Memory B cell (primary cell): ENCODE measurements around the gene OR10A2.
"Not testable (repeated sequence)": the region's sequence is repeated elsewhere in the genome, so short reads cannot be mapped to it uniquely, and the experiment has no call there.

Experiments used
- ATAC-seq: fragments of 150-1000 bp; cut with Tn5 transposase; 2 replicates; pipeline ENCODE4 v1.10.0; 2021; ENCODE audit warnings: low read depth, mild to moderate bottlenecking, moderate library complexity
- DNase-seq, 2 donors: peaks; one replicate each; pipeline ENCODE4 v3.0.0; 2022; ENCODE audit warnings: low spot score in 2 of 2
- H3K27ac Mint-ChIP-seq: one replicate; pipeline ENCODE4 v1.8.0; 2022; ENCODE audit warnings: mild to moderate bottlenecking, moderate library complexity, mixed read lengths
- H3K27me3 Mint-ChIP-seq: one replicate; pipeline ENCODE4 v1.8.0; 2022; ENCODE audit warnings: mixed read lengths
- H3K36me3 Mint-ChIP-seq: one replicate; pipeline ENCODE4 v1.8.0; 2022; ENCODE audit warnings: mild to moderate bottlenecking, mixed read lengths
- H3K4me1 Mint-ChIP-seq: one replicate; pipeline ENCODE4 v1.8.0; 2022; ENCODE audit warnings: mixed read lengths
- H3K4me3 Mint-ChIP-seq: one replicate; pipeline ENCODE4 v1.8.0; 2022; ENCODE audit warnings: mild to moderate bottlenecking, moderate library complexity, mixed read lengths
- H3K9me3 Mint-ChIP-seq: one replicate; pipeline ENCODE4 v1.8.0; 2022; ENCODE audit warnings: mixed read lengths

Gene OR10A2

DNA sequence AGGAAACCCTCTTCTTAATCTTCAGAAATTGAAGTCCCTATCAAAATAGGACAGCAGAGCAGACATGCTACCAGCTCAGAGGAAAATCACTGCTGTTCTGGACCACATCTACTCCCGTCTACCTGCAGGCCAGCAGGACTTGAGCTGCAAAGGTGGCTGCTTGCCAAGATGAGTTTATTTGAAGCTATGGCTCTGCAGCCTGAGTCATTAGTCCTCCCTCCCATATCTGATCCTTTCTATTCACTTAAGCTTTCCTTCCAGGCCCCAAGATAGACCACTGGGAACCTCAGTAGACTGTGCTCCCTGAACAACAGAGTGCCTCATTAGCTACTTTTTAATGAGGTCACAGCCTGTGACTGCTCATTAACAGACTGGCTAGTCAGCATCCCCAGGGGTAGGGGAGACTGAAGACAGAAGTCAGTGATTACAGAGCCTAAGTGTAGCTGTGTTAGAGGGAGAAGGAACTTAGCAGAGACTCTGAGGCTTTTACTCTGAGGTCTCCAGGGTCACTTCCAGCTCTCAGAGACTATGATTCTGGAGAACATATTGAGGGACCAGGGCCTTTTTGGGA lies 6.8 kb upstream of the OR10A2 start:
- Mint-ChIP-seq H3K27ac (no peak overlapping the region), H3K4me1 (peaks cover 5% of the 10 kb centered on the region), H3K36me3 (peaks cover 6% of the 10 kb centered on the region), H3K4me3 (no peak overlapping the region), H3K27me3 (peaks cover 7% of the 10 kb centered on the region), H3K9me3 (peaks cover 5% of the 10 kb centered on the region)
- DNase-seq (no peak), ATAC-seq (no peak)

DNA sequence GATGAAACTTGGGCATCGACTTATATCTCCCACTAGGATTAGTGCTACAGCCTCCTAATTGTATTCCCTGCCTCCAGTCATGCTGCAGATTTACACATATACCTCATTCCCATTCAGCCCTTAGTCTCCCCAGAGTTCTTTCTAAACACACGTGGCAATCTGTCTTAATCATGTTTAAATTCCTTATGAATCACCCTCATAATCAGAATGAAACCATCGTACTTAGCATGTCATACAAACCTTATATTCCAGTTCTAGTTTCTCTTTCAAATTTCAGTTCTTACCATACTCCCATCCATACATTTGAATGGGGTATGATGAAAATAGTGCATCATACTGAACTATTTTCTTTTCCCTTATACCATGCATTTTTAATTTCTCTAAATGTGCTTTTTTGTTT lies 6.0 kb upstream of the OR10A2 start:
- H3K9me3 Mint-ChIP-seq: peaks cover 11% of the 10 kb centered on the region
- peaks cover 6% of the 10 kb centered on the region for H3K36me3 Mint-ChIP-seq
- ATAC-seq: no peak
- peaks cover 5% of the 10 kb centered on the region for H3K4me1 Mint-ChIP-seq
- no peak overlapping the region for H3K4me3 Mint-ChIP-seq
- no peak for DNase-seq
- H3K27me3 Mint-ChIP-seq: peaks cover 7% of the 10 kb centered on the region
- H3K27ac Mint-ChIP-seq: no peak overlapping the region

DNA sequence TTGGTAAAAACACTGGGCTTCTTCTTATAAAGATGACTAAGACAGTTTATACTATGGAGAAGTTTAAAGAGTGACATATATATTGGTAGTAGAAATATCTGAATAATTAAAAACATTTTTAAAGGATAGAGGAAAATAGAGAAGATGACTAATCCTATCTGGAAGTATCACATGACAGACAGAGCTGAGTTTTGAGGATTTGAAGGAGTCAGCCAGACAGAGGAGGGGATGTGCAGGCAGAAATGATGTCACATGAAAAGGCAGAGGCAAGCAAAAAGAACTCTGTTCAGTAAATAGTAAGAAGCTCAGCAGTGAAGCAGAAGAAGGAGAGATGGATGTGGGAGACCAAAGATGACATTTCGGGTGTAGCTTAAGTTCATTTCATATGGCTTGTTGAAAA lies 1.6 kb downstream of the OR10A2 start:
- Mint-ChIP-seq H3K27me3 (peaks cover 5% of the 10 kb centered on the region), H3K9me3 (peaks cover 6% of the 10 kb centered on the region), H3K36me3 (peaks cover 2% of the 10 kb centered on the region), H3K4me1 (no peaks in the 10 kb centered on the region), H3K4me3 (no peak overlapping the region), H3K27ac (no peak overlapping the region)
- DNase-seq: no peak
- no peak for ATAC-seq

DNA sequence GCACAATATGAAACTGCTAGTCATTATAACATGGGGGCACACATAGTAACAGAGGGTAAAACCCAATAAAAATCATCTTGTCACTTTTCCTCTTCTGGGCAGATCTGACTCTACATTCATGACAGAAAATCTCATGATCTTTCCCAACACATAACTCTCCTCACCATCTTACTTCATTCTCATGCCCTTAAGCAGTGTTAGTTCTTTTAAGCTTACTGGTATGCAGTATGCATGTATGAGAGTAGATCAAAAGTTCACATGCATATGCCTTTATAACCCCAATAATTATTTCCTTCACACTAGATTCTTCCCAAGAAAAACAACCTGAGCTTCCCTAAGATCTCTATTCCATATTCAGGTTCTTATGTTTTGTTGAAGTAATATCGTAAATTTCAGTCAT lies 8.4 kb downstream of the OR10A2 start:
- no peak overlapping the region for H3K27ac Mint-ChIP-seq
- H3K4me3 Mint-ChIP-seq: no peak overlapping the region
- ATAC-seq: no peak
- no peak for DNase-seq
- peaks cover 4% of the 10 kb centered on the region for H3K27me3 Mint-ChIP-seq
- H3K4me1 Mint-ChIP-seq: no peaks in the 10 kb centered on the region
- no peaks in the 10 kb centered on the region for H3K9me3 Mint-ChIP-seq
- no peaks in the 10 kb centered on the region for H3K36me3 Mint-ChIP-seq

DNA sequence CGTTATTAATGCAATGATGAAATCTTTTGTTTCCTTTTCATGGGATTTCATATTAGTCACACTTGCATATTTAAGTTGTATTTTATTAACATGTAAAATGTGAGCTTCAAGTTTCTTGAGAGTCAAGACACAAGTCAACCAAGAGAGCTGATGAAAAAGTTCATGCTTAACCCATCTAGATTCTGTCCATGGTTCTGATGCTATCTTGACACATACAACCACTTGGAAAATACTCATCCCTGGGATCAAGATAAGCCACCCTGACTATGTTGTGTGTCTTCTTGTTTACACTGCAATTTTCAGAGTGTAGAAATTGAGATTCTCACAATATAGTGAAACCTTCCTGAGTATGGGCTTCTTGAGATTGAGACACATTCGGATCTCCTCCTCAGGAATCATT lies 12.9 kb downstream of the OR10A2 start:
- H3K27me3 Mint-ChIP-seq: peaks cover 7% of the 10 kb centered on the region

DNA sequence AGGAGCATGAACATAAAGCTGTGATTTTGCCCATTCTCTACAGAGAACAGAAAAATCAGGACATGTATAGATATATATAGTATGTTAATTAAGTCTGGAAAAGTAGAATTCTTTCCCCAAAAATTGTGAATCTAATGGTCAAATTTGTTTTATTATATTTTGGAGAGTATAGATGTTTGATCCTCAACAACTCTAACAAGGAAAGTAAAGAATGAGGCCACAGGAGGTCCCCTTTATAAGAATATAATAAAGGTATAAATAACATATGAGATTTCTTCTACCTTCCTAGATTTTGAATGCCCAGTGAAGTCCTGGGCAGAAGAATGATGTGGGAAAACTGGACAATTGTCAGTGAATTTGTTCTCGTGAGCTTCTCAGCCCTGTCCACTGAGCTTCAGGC lies 13.5 kb downstream of the OR10A2 start, which contains the start of gene OR10A4:
OR10A4 (plus strand) TSS at position 301 of the 400 bp plus-strand sequence; CDS start at position 324, 23 bp downstream.
- DNase-seq (no peak), ATAC-seq (no peak)
- H3K36me3 Mint-ChIP-seq: no peaks in the 10 kb centered on the region
- H3K4me1 Mint-ChIP-seq: peaks cover 3% of the 10 kb centered on the region
- no peak within 1 kb of the TSS for H3K4me3 Mint-ChIP-seq
- H3K9me3 Mint-ChIP-seq: peaks cover 1% of the 10 kb centered on the region
- H3K27me3 Mint-ChIP-seq: peaks cover 9% of the 10 kb centered on the region
- no peak within 1 kb of the TSS for H3K27ac Mint-ChIP-seq

More for the DNA sequence above, 12.9 kb downstream of the OR10A2 start:
- no peaks in the 10 kb centered on the region for H3K36me3 Mint-ChIP-seq
- H3K4me3 Mint-ChIP-seq: no peak overlapping the region
- no peak overlapping the region for H3K27ac Mint-ChIP-seq
- no peak for DNase-seq
- H3K4me1 Mint-ChIP-seq: peaks cover 3% of the 10 kb centered on the region
- H3K9me3 Mint-ChIP-seq: peaks cover 1% of the 10 kb centered on the region
- ATAC-seq: no peak

DNA sequence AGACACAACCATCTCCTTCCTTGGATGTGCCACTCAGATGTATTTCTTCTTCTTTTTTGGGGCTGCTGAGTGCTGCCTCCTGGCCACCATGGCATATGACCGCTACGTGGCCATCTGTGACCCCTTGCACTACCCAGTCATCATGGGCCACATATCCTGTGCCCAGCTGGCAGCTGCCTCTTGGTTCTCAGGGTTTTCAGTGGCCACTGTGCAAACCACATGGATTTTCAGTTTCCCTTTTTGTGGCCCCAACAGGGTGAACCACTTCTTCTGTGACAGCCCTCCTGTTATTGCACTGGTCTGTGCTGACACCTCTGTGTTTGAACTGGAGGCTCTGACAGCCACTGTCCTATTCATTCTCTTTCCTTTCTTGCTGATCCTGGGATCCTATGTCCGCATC lies 14.1 kb downstream of the OR10A2 start:
- DNase-seq (no peak), ATAC-seq (no peak)

DNA sequence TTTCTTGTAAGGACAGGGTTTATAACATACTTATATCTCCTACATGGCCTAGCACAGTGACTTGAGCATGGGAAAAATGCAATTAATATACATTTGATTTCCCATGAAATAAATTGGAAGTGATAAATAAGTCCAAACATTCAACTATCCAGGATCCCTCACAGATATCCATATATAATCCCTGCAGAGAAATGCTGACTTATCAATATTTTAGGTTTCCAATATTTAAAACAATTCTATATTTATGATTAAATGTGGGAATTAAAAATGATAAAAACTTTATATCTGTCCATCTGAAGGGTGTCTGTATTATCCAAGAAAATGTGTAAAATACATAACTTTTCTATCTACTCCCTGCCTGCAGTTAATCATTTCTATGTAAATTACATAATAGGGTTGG lies 19.9 kb downstream of the OR10A2 start:
- Mint-ChIP-seq H3K4me1 (no peaks in the 10 kb centered on the region), H3K27me3 (peaks cover 11% of the 10 kb centered on the region), H3K9me3 (no peaks in the 10 kb centered on the region), H3K4me3 (no peak overlapping the region), H3K36me3 (no peaks in the 10 kb centered on the region), H3K27ac (no peak overlapping the region)
- no peak for DNase-seq
- no peak for ATAC-seq

More for the DNA sequence above, 14.1 kb downstream of the OR10A2 start:
- Mint-ChIP-seq H3K27me3 (peaks cover 9% of the 10 kb centered on the region), H3K4me1 (peaks cover 3% of the 10 kb centered on the region), H3K4me3 (no peak overlapping the region), H3K9me3 (peaks cover 1% of the 10 kb centered on the region), H3K36me3 (no peaks in the 10 kb centered on the region), H3K27ac (no peak overlapping the region)

DNA sequence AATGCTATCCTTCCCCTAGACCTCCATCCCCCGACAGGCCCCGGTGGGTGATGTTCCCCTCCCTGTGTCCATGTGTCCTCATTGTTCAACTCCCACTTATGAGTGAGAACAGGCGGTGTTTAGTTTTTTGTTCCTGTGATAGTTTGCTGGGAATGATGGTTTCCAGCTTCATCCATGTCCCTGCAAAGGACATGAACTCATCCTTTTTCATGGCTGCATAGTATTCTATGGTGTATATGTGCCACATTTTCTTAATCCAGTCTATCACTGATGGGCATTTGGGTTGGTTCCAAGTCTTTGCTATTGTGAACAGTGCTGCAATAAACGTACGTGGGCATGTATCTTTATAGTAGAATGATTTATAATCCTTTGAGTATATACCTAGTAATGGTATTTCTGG lies 24.9 kb downstream of the OR10A2 start:
- H3K4me3 Mint-ChIP-seq, ATAC-seq, H3K27ac Mint-ChIP-seq, H3K36me3 Mint-ChIP-seq, DNase-seq, H3K9me3 Mint-ChIP-seq, H3K4me1 Mint-ChIP-seq: not testable (repeated sequence)
- peaks cover 11% of the 10 kb centered on the region for H3K27me3 Mint-ChIP-seq

DNA sequence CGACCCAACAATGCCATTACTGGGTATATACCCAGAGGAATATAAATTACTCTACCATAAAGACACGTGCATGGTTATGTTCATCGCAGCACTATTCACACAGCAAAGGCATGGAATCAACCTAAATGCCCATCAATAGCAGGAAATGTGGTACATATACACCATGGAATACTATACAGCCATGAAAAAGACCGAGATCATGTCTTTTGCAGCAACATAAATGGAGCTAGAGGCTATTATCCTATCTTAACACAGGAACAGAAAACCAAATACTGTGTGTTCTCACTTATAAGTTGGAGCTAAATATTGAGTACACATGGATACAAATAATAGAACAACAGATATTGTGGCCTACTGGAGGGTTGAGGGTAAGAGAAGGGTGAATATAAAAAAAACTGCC lies 26.0 kb downstream of the OR10A2 start:
- H3K4me3 Mint-ChIP-seq: no peak overlapping the region
- no peak for ATAC-seq
- H3K27me3 Mint-ChIP-seq: peaks cover 6% of the 10 kb centered on the region

DNA sequence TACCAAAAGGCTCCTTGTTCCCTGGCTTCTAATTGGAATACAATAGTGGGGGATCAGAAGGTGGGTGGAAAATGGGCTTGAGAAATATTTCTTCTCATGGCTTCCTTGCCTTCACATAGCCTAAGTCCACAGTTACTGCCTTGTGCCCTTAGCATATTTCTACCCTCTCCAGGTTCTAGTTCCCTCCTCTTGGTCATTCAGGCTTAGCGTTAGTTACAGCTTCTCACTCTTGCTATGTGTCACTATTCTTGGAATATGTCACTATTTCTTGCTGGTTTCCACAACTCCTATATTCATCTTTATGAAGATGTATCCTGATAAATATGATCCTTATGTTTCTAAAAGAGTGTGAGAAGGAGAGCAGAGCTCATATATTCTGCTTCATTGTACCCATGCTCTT lies 27.0 kb downstream of the OR10A2 start:
- H3K36me3 Mint-ChIP-seq: no peaks in the 10 kb centered on the region
- peaks cover 6% of the 10 kb centered on the region for H3K27me3 Mint-ChIP-seq
- no peak for ATAC-seq
- no peak overlapping the region for H3K4me3 Mint-ChIP-seq
- no peak overlapping the region for H3K27ac Mint-ChIP-seq
- H3K4me1 Mint-ChIP-seq: no peaks in the 10 kb centered on the region
- H3K9me3 Mint-ChIP-seq: no peaks in the 10 kb centered on the region
- DNase-seq: no peak

More for the DNA sequence above, 26.0 kb downstream of the OR10A2 start:
- H3K27ac Mint-ChIP-seq: no peak overlapping the region
- no peaks in the 10 kb centered on the region for H3K9me3 Mint-ChIP-seq
- no peak for DNase-seq
- no peaks in the 10 kb centered on the region for H3K36me3 Mint-ChIP-seq
- H3K4me1 Mint-ChIP-seq: no peaks in the 10 kb centered on the region

DNA sequence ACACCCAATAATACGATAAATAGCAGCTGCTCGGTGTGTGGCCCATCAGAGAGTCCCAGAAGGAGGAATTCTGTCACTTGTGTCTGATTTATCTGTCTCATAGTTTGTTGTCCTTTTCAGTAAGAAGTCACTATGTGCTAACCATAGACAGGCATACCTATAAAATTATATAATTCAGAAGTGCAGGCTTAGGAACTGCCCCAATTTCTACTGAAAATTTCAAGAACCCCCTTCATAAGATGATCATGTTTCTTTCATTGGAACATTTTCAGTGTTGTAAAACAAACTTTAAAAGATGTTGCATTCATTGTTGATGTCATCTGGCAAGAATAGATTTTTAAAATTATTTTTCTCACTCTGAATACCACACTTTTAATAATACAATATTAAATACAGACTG lies 29.5 kb downstream of the OR10A2 start, which contains the start of gene OR2D2:
OR2D2 (minus strand) TSS at position 101 of the 400 bp plus-strand sequence; CDS start at position 101, 0 bp downstream.
- Mint-ChIP-seq H3K27me3 (peaks cover 9% of the 10 kb centered on the region), H3K36me3 (no peaks in the 10 kb centered on the region), H3K4me3 (no peak within 1 kb of the TSS), H3K4me1 (peaks cover 5% of the 10 kb centered on the region), H3K9me3 (no peaks in the 10 kb centered on the region), H3K27ac (no peak within 1 kb of the TSS)
- no peak for ATAC-seq
- no peak for DNase-seq

DNA sequence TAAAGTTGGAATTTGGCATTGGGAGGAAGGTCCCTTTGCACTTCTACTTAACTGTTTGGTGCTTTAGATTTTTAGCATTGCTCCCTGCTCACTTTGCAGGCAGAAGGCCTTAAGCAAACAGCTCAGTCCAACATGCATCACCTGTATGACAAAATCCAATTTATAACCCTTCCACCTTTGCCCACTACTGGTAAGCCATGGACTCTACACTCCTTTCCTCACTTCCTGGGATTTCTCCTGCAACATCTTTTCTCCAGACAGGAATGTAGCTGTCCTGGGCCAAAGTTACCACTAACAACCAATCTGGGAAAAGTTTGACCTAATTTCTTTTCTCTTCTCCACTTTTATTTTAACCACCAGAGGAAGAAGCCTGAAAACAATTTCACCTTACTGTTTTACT lies 31.2 kb downstream of the OR10A2 start:
- DNase-seq (no peak), ATAC-seq (no peak)
- peaks cover 19% of the 10 kb centered on the region for H3K27me3 Mint-ChIP-seq
- no peaks in the 10 kb centered on the region for H3K36me3 Mint-ChIP-seq
- peaks cover 5% of the 10 kb centered on the region for H3K4me1 Mint-ChIP-seq
- no peak overlapping the region for H3K4me3 Mint-ChIP-seq
- no peak overlapping the region for H3K27ac Mint-ChIP-seq
- no peaks in the 10 kb centered on the region for H3K9me3 Mint-ChIP-seq

DNA sequence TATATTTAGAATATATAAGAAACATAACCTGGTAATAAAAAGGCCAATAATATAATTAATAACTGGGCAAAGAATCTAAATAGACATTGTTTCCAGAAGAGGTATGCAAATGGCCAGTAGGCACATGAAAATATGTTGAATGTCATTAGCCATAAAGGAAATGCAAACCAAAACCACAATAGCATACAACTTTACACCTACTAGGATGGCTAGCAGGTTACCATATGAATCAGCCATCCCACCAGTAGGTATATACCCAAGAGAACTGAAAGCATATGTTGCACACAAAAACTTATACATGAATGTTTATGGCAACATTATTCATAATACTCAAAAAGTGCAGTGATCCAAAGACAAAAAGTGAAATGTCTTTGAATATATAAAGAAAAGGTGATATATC lies 32.2 kb downstream of the OR10A2 start:
- Mint-ChIP-seq H3K4me3 (no peak overlapping the region), H3K36me3 (no peaks in the 10 kb centered on the region), H3K9me3 (no peaks in the 10 kb centered on the region), H3K4me1 (peaks cover 5% of the 10 kb centered on the region), H3K27ac (no peak overlapping the region), H3K27me3 (peaks cover 19% of the 10 kb centered on the region)
- no peak for DNase-seq
- no peak for ATAC-seq

DNA sequence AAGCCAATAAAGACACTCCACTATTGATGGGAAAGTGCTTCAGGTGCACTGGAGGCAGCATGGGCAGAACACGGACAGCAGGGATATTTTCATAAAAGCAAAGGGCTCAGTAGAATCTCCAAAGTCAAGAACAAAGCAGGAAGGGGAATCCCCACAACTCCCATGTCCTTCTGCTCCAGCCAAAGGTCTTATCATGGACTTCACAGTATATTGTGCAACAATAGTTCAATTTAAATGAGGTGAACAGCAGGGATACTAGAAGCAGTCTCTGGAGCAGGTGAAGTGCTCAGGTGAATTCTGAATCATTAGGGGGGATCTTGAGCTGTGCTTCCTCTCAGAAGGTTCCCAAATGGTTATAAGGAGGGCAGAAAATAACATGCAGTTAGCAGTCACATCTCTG lies 36.1 kb downstream of the OR10A2 start:
- Mint-ChIP-seq H3K9me3 (no peaks in the 10 kb centered on the region), H3K27me3 (peaks cover 14% of the 10 kb centered on the region), H3K36me3 (no peaks in the 10 kb centered on the region), H3K27ac (no peak overlapping the region), H3K4me3 (no peak overlapping the region), H3K4me1 (peaks cover 5% of the 10 kb centered on the region)
- ATAC-seq (no peak), DNase-seq (no peak)
